H1 (cell line): ENCODE data around the gene ANKS1B. TPM values are rescaled to one million over a fixed set of nuclear protein-coding genes. Genes with fewer than 3 reads are reported as not detected.

Experiments used
- CTCF ChIA-PET: fragments of 300-600 bp; sonication (Branson Sonifier 250); formaldehyde crosslinking; loops from one replicate; lab custom pipeline; 2021; ENCODE audit not compliant: partially characterized antibody; lab: Charles Lee
- POLR2A ChIA-PET: fragments of 300-600 bp; sonication (Branson Sonifier 250); formaldehyde crosslinking; loops from one replicate; lab custom pipeline; 2021; ENCODE audit warnings: inconsistent platforms; ENCODE audit not compliant: partially characterized antibody; lab: Charles Lee
- DNase-seq, 2 experiments: peaks; one replicate each; pipeline versions ENCODE4 v3.0.0 to v3.0.0-alpha.2; 2010 to 2022; ENCODE audit warnings: low spot score in 2 of 2, low read depth in 1 of 2, mixed read lengths in 1 of 2
- FAIRE-seq: peaks from 2 replicates; lab custom pipeline; 2011; peaks lifted over from hg19 to GRCh38; lab: Jason Lieb, UNC
- H2AFZ ChIP-seq: 2 replicates; pipeline ENCODE4 v1.8.1; 2012; ENCODE audit warnings: low read length, inconsistent platforms
- H2AK5ac ChIP-seq: 2 replicates; pipeline ENCODE4 v1.6.1; 2013; ENCODE audit warnings: low read depth, low read length
- H2BK120ac ChIP-seq: replicated peaks from 2 replicates; pipeline ENCODE3; 2013; ENCODE audit warnings: low read depth, low read length, inconsistent platforms
- H2BK12ac ChIP-seq: 2 replicates; pipeline ENCODE4 v1.6.1; 2013; ENCODE audit warnings: low read depth, low read length
- H2BK15ac ChIP-seq: 2 replicates; pipeline ENCODE4 v1.6.1; 2013; ENCODE audit warnings: low read length
- H2BK20ac ChIP-seq: 2 replicates; pipeline ENCODE4 v1.6.1; 2013; ENCODE audit warnings: low read length
- H2BK5ac ChIP-seq: 2 replicates; pipeline ENCODE4 v1.6.1; 2013; ENCODE audit warnings: low read depth, low read length
- H3K14ac ChIP-seq: 2 replicates; pipeline ENCODE4 v1.6.1; 2013; ENCODE audit warnings: inconsistent platforms; ENCODE audit not compliant: insufficient read length
- H3K18ac ChIP-seq: 2 replicates; pipeline ENCODE4 v1.6.1; 2013; ENCODE audit warnings: low read length; ENCODE audit errors: extremely low read depth
- H3K23ac ChIP-seq: 2 replicates; pipeline ENCODE4 v1.6.1; 2013; ENCODE audit warnings: inconsistent platforms; ENCODE audit not compliant: insufficient read length
- H3K23me2 ChIP-seq: 2 replicates; pipeline ENCODE4 v1.6.1; 2013; ENCODE audit warnings: low read depth, low read length
- H3K27ac ChIP-seq: 2 replicates; pipeline ENCODE4 v1.6.1; 2011; ENCODE audit warnings: low read depth, low read length, inconsistent platforms
- H3K27me3 ChIP-seq, 4 experiments: replicated peaks in 1 of 4; 1 replicate in 1 of 4; 2 replicates in 3 of 4; pipeline versions ENCODE4 v1.6.1 to v1.8.1; 2011 to 2013; ENCODE audit warnings: low read length in 3 of 4, mild to moderate bottlenecking in 3 of 4, inconsistent platforms in 2 of 4, mixed read lengths in 2 of 4, moderate library complexity in 1 of 4; ENCODE audit not compliant: control insufficient read depth in 3 of 4, insufficient read depth in 3 of 4; ENCODE audit errors: extremely low read depth in 1 of 4
- H3K36me3 ChIP-seq, 4 experiments: 2 replicates each; pipeline versions ENCODE4 v1.6.1 to v1.8.1; 2011 to 2013; ENCODE audit warnings: mild to moderate bottlenecking in 4 of 4, low read length in 3 of 4, moderate library complexity in 2 of 4, control low read depth in 1 of 4, inconsistent platforms in 1 of 4; ENCODE audit not compliant: insufficient read depth in 4 of 4, control insufficient read depth in 2 of 4
- H3K4ac ChIP-seq: replicated peaks from 2 replicates; pipeline ENCODE3; 2013; ENCODE audit warnings: low read length, low read depth, mixed read lengths, inconsistent platforms; ENCODE audit not compliant: insufficient read length
- H3K4me1 ChIP-seq, 4 experiments: replicated peaks in 1 of 4; 1 replicate in 1 of 4; 2 replicates in 3 of 4; pipeline versions ENCODE4 v1.6.1 to v1.8.1; 2011 to 2013; ENCODE audit warnings: low read length in 3 of 4, inconsistent platforms in 2 of 4, mixed read lengths in 1 of 4; ENCODE audit not compliant: insufficient read depth in 4 of 4, control insufficient read depth in 3 of 4
- H3K4me2 ChIP-seq, 2 experiments: 2 replicates each; pipeline versions ENCODE4 v1.6.1 to v1.8.1; 2011 to 2013; ENCODE audit warnings: low read depth in 2 of 2, low read length in 2 of 2, control low read depth in 1 of 2, inconsistent platforms in 1 of 2, mild to moderate bottlenecking in 1 of 2; ENCODE audit not compliant: insufficient read depth in 1 of 2
- H3K4me3 ChIP-seq, 4 experiments: fragments of 200-600, 300-600 bp in 1 of 4; sonication (generic), shearing (Covaris generic), sonication (Bioruptor Twin) in 1 of 4; 2 replicates each; pipeline versions ENCODE4 v1.5.1 to v1.8.1; 2011 to 2016; ENCODE audit warnings: low read length in 4 of 4, low read depth in 3 of 4, control low read depth in 2 of 4, inconsistent platforms in 2 of 4, mild to moderate bottlenecking in 2 of 4, mixed read lengths in 1 of 4, moderate library complexity in 1 of 4; ENCODE audit not compliant: insufficient read depth in 2 of 4; ENCODE audit errors: extremely low read depth in 1 of 4
- H3K56ac ChIP-seq: replicated peaks from 2 replicates; pipeline ENCODE3; 2013; ENCODE audit warnings: low read depth, mild to moderate bottlenecking, mixed read lengths, low read length, inconsistent platforms; ENCODE audit not compliant: insufficient read length
- H3K79me1 ChIP-seq: 2 replicates; pipeline ENCODE4 v1.6.1; 2013; ENCODE audit warnings: low read depth, low read length, control low read depth
- H3K79me2 ChIP-seq, 2 experiments: 2 replicates each; pipeline versions ENCODE4 v1.6.1 to v1.8.1; 2012 to 2013; ENCODE audit warnings: low read length in 2 of 2, mild to moderate bottlenecking in 2 of 2, inconsistent platforms in 1 of 2; ENCODE audit not compliant: insufficient read depth in 2 of 2, control insufficient read depth in 1 of 2
- H3K9ac ChIP-seq, 4 experiments: replicated peaks in 1 of 4; 1 replicate in 1 of 4; 2 replicates in 3 of 4; pipeline versions ENCODE4 v1.6.1 to v1.8.1; 2011 to 2013; ENCODE audit warnings: low read depth in 3 of 4, low read length in 3 of 4, control low read depth in 2 of 4, mild to moderate bottlenecking in 2 of 4, moderate library complexity in 2 of 4, inconsistent platforms in 1 of 4; ENCODE audit errors: extremely low read depth in 1 of 4
- H3K9me3 ChIP-seq, 2 experiments: 2 replicates each; pipeline versions ENCODE4 v1.6.1 to v1.8.1; 2012 to 2013; ENCODE audit warnings: mild to moderate bottlenecking in 2 of 2, moderate library complexity in 2 of 2, control low read depth in 1 of 2, inconsistent platforms in 1 of 2, low read depth in 1 of 2, low read length in 1 of 2, mixed read lengths in 1 of 2; ENCODE audit not compliant: insufficient read depth in 2 of 2
- H4K20me1 ChIP-seq, 2 experiments: replicated peaks in 1 of 2; 2 replicates each; pipeline versions ENCODE3 to v1.8.1; 2011 to 2013; ENCODE audit warnings: inconsistent platforms in 2 of 2, low read length in 2 of 2, mild to moderate bottlenecking in 1 of 2; ENCODE audit not compliant: insufficient read depth in 2 of 2, control insufficient read depth in 1 of 2
- H4K5ac ChIP-seq: 2 replicates; pipeline ENCODE4 v1.6.1; 2013; ENCODE audit warnings: low read length, low read depth, mixed read lengths, inconsistent platforms; ENCODE audit not compliant: insufficient read length
- H4K8ac ChIP-seq: 2 replicates; pipeline ENCODE4 v1.8.0; 2013; ENCODE audit warnings: mild to moderate bottlenecking, moderate library complexity, low read length, inconsistent platforms; ENCODE audit not compliant: insufficient read depth; ENCODE audit errors: extremely low read depth
- H4K91ac ChIP-seq: replicated peaks from 2 replicates; pipeline ENCODE3; 2013; ENCODE audit warnings: low read length, mixed read lengths, inconsistent platforms; ENCODE audit not compliant: insufficient read length
- ASH2L ChIP-seq: fragments of 200-600, 300-600 bp; sonication (generic); IDR thresholded peaks from one replicate; pipeline ENCODE4 v1.7.1; 2017; ENCODE audit warnings: low read length
- CTBP2 ChIP-seq: IDR thresholded peaks from 2 replicates; pipeline ENCODE4 v1.7.0; 2011; ENCODE audit warnings: borderline replicate concordance, mild to moderate bottlenecking, moderate library complexity, mixed read lengths, low read length; ENCODE audit not compliant: insufficient read depth, insufficient read length
- EP300 ChIP-seq, 2 experiments: IDR thresholded peaks; 1 replicate in 1 of 2; 2 replicates in 1 of 2; pipeline ENCODE4 v1.6.1; 2011 to 2012; ENCODE audit warnings: low read depth in 2 of 2, low read length in 2 of 2, mild to moderate bottlenecking in 2 of 2, borderline replicate concordance in 1 of 2, inconsistent platforms in 1 of 2, moderate library complexity in 1 of 2
- FOSL1 ChIP-seq: IDR thresholded peaks from 2 replicates; pipeline ENCODE4 v1.6.1; 2011; ENCODE audit warnings: mild to moderate bottlenecking, low read depth, low read length, moderate library complexity; ENCODE audit not compliant: insufficient read depth
- GTF2F1 ChIP-seq: IDR thresholded peaks from 2 replicates; pipeline ENCODE4 v1.6.1; 2012; ENCODE audit warnings: low read depth, low read length, improper control_type of control experiment, borderline replicate concordance
- HDAC6 ChIP-seq: IDR thresholded peaks from one replicate; pipeline ENCODE4 v1.7.1; 2012; ENCODE audit warnings: low read depth, mild to moderate bottlenecking, inconsistent platforms, low read length, moderate library complexity
- PHF8 ChIP-seq: fragments of 200-600 bp; sonication (generic); conservative IDR thresholded peaks from 2 replicates; pipeline ENCODE4 v1.7.1; 2012; ENCODE audit warnings: low read depth, mild to moderate bottlenecking, inconsistent platforms, low read length, moderate library complexity
- POLR2A ChIP-seq, 2 experiments: IDR thresholded peaks; 1 replicate in 1 of 2; 2 replicates in 1 of 2; pipeline ENCODE4 v1.6.1; 2011; ENCODE audit warnings: low read depth in 2 of 2, low read length in 2 of 2, mild to moderate bottlenecking in 2 of 2; ENCODE audit errors: control extremely low read depth in 1 of 2
- RBBP5 ChIP-seq: IDR thresholded peaks from 2 replicates; pipeline ENCODE4 v1.7.1; 2012; ENCODE audit warnings: low read depth, mild to moderate bottlenecking, inconsistent platforms, low read length, moderate library complexity, borderline replicate concordance
- RXRA ChIP-seq: IDR thresholded peaks from 2 replicates; pipeline ENCODE4 v1.6.1; 2011; ENCODE audit warnings: low read depth, mild to moderate bottlenecking, low read length, moderate library complexity; ENCODE audit not compliant: insufficient read depth
- SP1 ChIP-seq: IDR thresholded peaks from 2 replicates; pipeline ENCODE4 v1.6.1; 2011; ENCODE audit warnings: low read depth, low read length
- TCF12 ChIP-seq: IDR thresholded peaks from 2 replicates; pipeline ENCODE4 v1.6.1; 2011; ENCODE audit warnings: low read depth, mild to moderate bottlenecking, low read length
- ZNF274 ChIP-seq: IDR thresholded peaks from 2 replicates; pipeline ENCODE4 v1.7.0; 2012; ENCODE audit warnings: low read length, borderline replicate concordance; ENCODE audit errors: extremely low read depth
- WGBS, 2 experiments: shearing (Covaris generic) in 1 of 2; methylation state at CpG; one replicate each; pipeline versions ENCODE4 v1.1.6 to v1.1.7; 2013 to 2015; ENCODE audit warnings: low lambda C conversion rate in 2 of 2, mixed read lengths in 2 of 2, inconsistent platforms in 1 of 2, low coverage in 1 of 2, missing lambda C conversion rate in 1 of 2; ENCODE audit not compliant: insufficient replicate concordance in 2 of 2, insufficient coverage in 1 of 2, insufficient read length in 1 of 2; ENCODE audit errors: extremely low coverage in 1 of 2, missing lambda C conversion rate in 1 of 2; 5-methylcytosine and 5-hydroxymethylcytosine counted together
- polyA plus RNA-seq, 7 experiments: library from polyadenylated mRNA; depleted of rRNA in 3 of 7; stranded (reverse) in 5 of 7; unstranded in 2 of 7; fragments of >200 nt in 5 of 7; fragments of 200-250 nt in 2 of 7; gene quantifications; 1 replicate in 5 of 7; 2 replicates in 1 of 7; 4 replicates in 1 of 7; pipeline versions ENCODE4 v1.2.1 to v1.2.3, GENCODE V29; 2011 to 2013; ENCODE audit warnings: missing spikeins in 2 of 7, mixed read lengths in 2 of 7
- total RNA-seq: library from RNA; stranded (reverse); fragmentation: NEBNext Ultra II Directional; extraction: Animal tissue kit (Norgen Biotek cat#: 25700); gene quantifications from 2 replicates; pipeline ENCODE4 v1.2.1, GENCODE V29; 2021

The ANKS1B gene
- total and polyA plus RNA-seq, 2 of the 8 experiments (the other 6 are each of a cell fraction or from before 2014, with no cell fraction given), result 2.7 to 6.1 TPM

GRCh38 chr12:98803468-98804209, 1181.1 kb downstream of the ANKS1B start:
- H3K4me1 ChIP-seq, result 0 out of 7 replicates have a peak, but pooled peaks cover 0 to 6% (median 0%) of the 10 kb centered on the region in 4 experiments
- H4K5ac ChIP-seq, result no peak overlapping the region
- no peak overlapping the region for H3K23ac ChIP-seq
- H3K9me3 ChIP-seq, result no peaks in the 10 kb centered on the region
- no peak overlapping the region for H2BK5ac ChIP-seq
- no peak overlapping the region for H3K9ac ChIP-seq
- ChIA-PET CTCF (interaction anchor here (0.6 to 1.0 kb wide), 2 partner anchors 78 to 152 kb away, joined by 3 to 4 read pairs; no protein-coding TSS in a partner anchor), POLR2A (no interaction called here)
- no peak overlapping the region for H2BK20ac ChIP-seq
- H4K91ac ChIP-seq, result no peak overlapping the region
- no peaks in the 10 kb centered on the region for H3K36me3 ChIP-seq
- H4K8ac ChIP-seq, result no peak overlapping the region
- H3K4me3 ChIP-seq, result no peak overlapping the region
- no peak overlapping the region for H2AK5ac ChIP-seq
- no peak overlapping the region for H3K18ac ChIP-seq
- H2AFZ ChIP-seq, result no peak overlapping the region
- 84% methylated on average over 6 of the region's 6 CpGs; no CpG with 5 or more reads in 1 of the 2 experiments for WGBS, 2 experiments
- H3K4ac ChIP-seq, result no peak overlapping the region
- no peaks in the 10 kb centered on the region for H3K27me3 ChIP-seq
- no peaks in the 10 kb centered on the region for H4K20me1 ChIP-seq
- no peaks in the 10 kb centered on the region for H3K79me2 ChIP-seq
- DNase-seq, result no peak
- FAIRE-seq, result no peak
- no peak overlapping the region for H2BK15ac ChIP-seq
- no peak overlapping the region for H3K27ac ChIP-seq
- H3K4me2 ChIP-seq, result no peak overlapping the region
- no peak overlapping the region for H2BK120ac ChIP-seq
- no peaks in the 10 kb centered on the region for H3K23me2 ChIP-seq
- no peak overlapping the region for H3K56ac ChIP-seq
- no peak overlapping the region for H3K14ac ChIP-seq
- no peaks in the 10 kb centered on the region for H3K79me1 ChIP-seq
- no peak overlapping the region for H2BK12ac ChIP-seq
- no peak for TF ChIP-seq GTF2F1
- no peak for TF ChIP-seq RBBP5
- no peak for TF ChIP-seq HDAC6
- no peak for TF ChIP-seq ZNF274
- TF ChIP-seq EP300 (IDR thresholded peaks at IDR 0.05; ENCODE audit: borderline replicate concordance in 1 of 2, low read depth in 2 of 2, low read length in 2 of 2), result no peak
- no peak for TF ChIP-seq POLR2A (IDR thresholded peaks at IDR 0.05; ENCODE audit: control extremely low read depth in 1 of 2, low read depth in 2 of 2, low read length in 2 of 2)
- no peak for TF ChIP-seq PHF8
- TF ChIP-seq SP1, result no peak
- TF ChIP-seq ASH2L, result no peak
- no peak for TF ChIP-seq TCF12
- no peak for TF ChIP-seq CTBP2
- no peak for TF ChIP-seq RXRA
- no peak for TF ChIP-seq FOSL1
